IMR-90 (cell line): ENCODE measurements around the gene SIX2. TPM values are rescaled to one million over a fixed set of nuclear protein-coding genes. Genes with fewer than 3 reads are reported as not detected.

ENCODE experiments used
- ATAC-seq: fragments of 200-7000 bp; cut with Tn5 transposase; 2 replicates; pipeline ENCODE4 v1.9.1; 2020; ENCODE audit warnings: low read depth, mild to moderate bottlenecking, moderate library complexity
- BruUV-seq: library from RNA; stranded (reverse); fragments of 400-500 nt; replicated peaks from 2 replicates; lab custom pipeline; 2021; lab: Mats Ljungman, UMichigan
- CTCF ChIA-PET: fragments of 300-600 bp; formaldehyde crosslinking; extraction: SDS; loops from one replicate; lab custom pipeline; 2021; ENCODE audit warnings: antibody characterized with exemption; lab: Yijun Ruan, JAX
- POLR2A ChIA-PET: fragments of 300-600 bp; sonication (Branson Sonifier 250); formaldehyde crosslinking; loops from one replicate; lab custom pipeline; 2022; ENCODE audit warnings: antibody characterized with exemption; ENCODE audit not compliant: unreplicated experiment; lab: Charles Lee
- DNase-seq: peaks from one replicate; pipeline ENCODE4 v3.0.0; 2013
- H2AFZ ChIP-seq: replicated peaks from 2 replicates; pipeline ENCODE3; 2013; ENCODE audit warnings: low read length, mild to moderate bottlenecking; ENCODE audit not compliant: poor library complexity
- H2AK5ac ChIP-seq: 2 replicates; pipeline ENCODE4 v1.6.1; 2013; ENCODE audit warnings: low read depth, low read length, inconsistent platforms
- H2AK9ac ChIP-seq: replicated peaks from 2 replicates; pipeline ENCODE3; 2013; ENCODE audit warnings: mild to moderate bottlenecking, low read depth, low read length, moderate library complexity; ENCODE audit not compliant: poor library complexity
- H2BK120ac ChIP-seq: 2 replicates; pipeline ENCODE4 v1.6.1; 2013; ENCODE audit warnings: low read depth, low read length, inconsistent platforms
- H2BK15ac ChIP-seq: 3 replicates; pipeline ENCODE4 v1.6.1; 2013; ENCODE audit warnings: low read depth, low read length, inconsistent platforms
- H2BK20ac ChIP-seq: 2 replicates; pipeline ENCODE4 v1.6.1; 2013; ENCODE audit warnings: low read depth, mild to moderate bottlenecking, inconsistent platforms, low read length, moderate library complexity
- H2BK5ac ChIP-seq: 2 replicates; pipeline ENCODE4 v1.6.1; 2013; ENCODE audit warnings: mild to moderate bottlenecking, low read depth, low read length, inconsistent platforms; ENCODE audit not compliant: poor library complexity, severe bottlenecking
- H3K14ac ChIP-seq: replicated peaks from 2 replicates; pipeline ENCODE4 v1.6.1; 2013; ENCODE audit warnings: low read depth, low read length, inconsistent platforms
- H3K18ac ChIP-seq: 2 replicates; pipeline ENCODE4 v1.6.1; 2013; ENCODE audit warnings: low read depth, low read length, control low read depth
- H3K23ac ChIP-seq: 2 replicates; pipeline ENCODE4 v1.6.1; 2013; ENCODE audit warnings: low read depth, low read length, inconsistent platforms
- H3K27ac ChIP-seq: 2 replicates; pipeline ENCODE4 v1.5.1; 2013; ENCODE audit warnings: mild to moderate bottlenecking, control low read depth, low read length; ENCODE audit not compliant: insufficient read depth
- H3K27me3 ChIP-seq: 2 replicates; pipeline ENCODE4 v1.6.1; 2013; ENCODE audit warnings: low read length; ENCODE audit not compliant: control insufficient read depth, insufficient read depth
- H3K36me3 ChIP-seq: 2 replicates; pipeline ENCODE4 v1.6.1; 2013; ENCODE audit warnings: low read length, mixed read lengths; ENCODE audit not compliant: control insufficient read depth, insufficient read depth
- H3K4ac ChIP-seq: 2 replicates; pipeline ENCODE4 v1.6.1; 2013; ENCODE audit warnings: low read depth, low read length, inconsistent platforms
- H3K4me1 ChIP-seq: 2 replicates; pipeline ENCODE4 v1.6.1; 2013; ENCODE audit warnings: low read length, mixed read lengths; ENCODE audit not compliant: control insufficient read depth, insufficient read depth
- H3K4me2 ChIP-seq: 2 replicates; pipeline ENCODE4 v1.6.1; 2013; ENCODE audit warnings: low read depth, mild to moderate bottlenecking, control low read depth, low read length, moderate library complexity
- H3K4me3 ChIP-seq: 2 replicates; pipeline ENCODE4 v1.5.1; 2013; ENCODE audit warnings: low read depth, mild to moderate bottlenecking, control low read depth, low read length, moderate library complexity; ENCODE audit not compliant: insufficient read depth
- H3K56ac ChIP-seq: 2 replicates; pipeline ENCODE4 v1.6.1; 2013; ENCODE audit warnings: low read length, inconsistent platforms; ENCODE audit not compliant: insufficient read depth; ENCODE audit errors: extremely low read depth
- H3K79me1 ChIP-seq, 2 experiments: 2 replicates each; pipeline ENCODE4 v1.6.1; 2013; ENCODE audit warnings: low read length in 2 of 2, inconsistent platforms in 1 of 2, low read depth in 1 of 2
- H3K9ac ChIP-seq: 2 replicates; pipeline ENCODE4 v1.6.1; 2013; ENCODE audit warnings: low read depth, low read length, control low read depth
- H3K9me1 ChIP-seq: 2 replicates; pipeline ENCODE4 v1.6.1; 2013; ENCODE audit warnings: low read length, inconsistent platforms; ENCODE audit not compliant: insufficient read depth
- H3K9me3 ChIP-seq: 2 replicates; pipeline ENCODE4 v1.6.1; 2013; ENCODE audit warnings: low read length; ENCODE audit not compliant: control insufficient read depth, insufficient read depth
- H4K20me1 ChIP-seq: 2 replicates; pipeline ENCODE4 v1.6.1; 2013; ENCODE audit warnings: low read length, inconsistent platforms; ENCODE audit not compliant: insufficient read depth
- H4K5ac ChIP-seq: 2 replicates; pipeline ENCODE4 v1.6.1; 2013; ENCODE audit warnings: mild to moderate bottlenecking, low read depth, low read length, control low read depth
- H4K8ac ChIP-seq, 2 experiments: 2 replicates each; pipeline ENCODE4 v1.6.1; 2013; ENCODE audit warnings: low read depth in 2 of 2, low read length in 2 of 2, control low read depth in 1 of 2, inconsistent platforms in 1 of 2
- H4K91ac ChIP-seq: 2 replicates; pipeline ENCODE4 v1.6.1; 2013; ENCODE audit warnings: low read depth, low read length, inconsistent platforms; ENCODE audit not compliant: insufficient read depth
- CEBPB ChIP-seq: IDR thresholded peaks from 2 replicates; pipeline ENCODE4 v1.6.1; 2012; ENCODE audit warnings: low read depth, low read length, improper control_type of control experiment
- FOS ChIP-seq: fragments of 150-350 bp; IDR thresholded peaks from 2 replicates; pipeline ENCODE4 v1.6.1; 2016; ENCODE audit warnings: low read depth, low read length
- MXI1 ChIP-seq: IDR thresholded peaks from 2 replicates; pipeline ENCODE4 v1.6.1; 2012; ENCODE audit warnings: low read depth, mild to moderate bottlenecking, low read length, moderate library complexity, borderline replicate concordance
- NFE2L2 ChIP-seq: fragments of 150-350 bp; IDR thresholded peaks from 2 replicates; pipeline ENCODE4 v1.6.1; 2016; ENCODE audit warnings: low read depth, mild to moderate bottlenecking, low read length
- RCOR1 ChIP-seq: IDR thresholded peaks from 2 replicates; pipeline ENCODE4 v1.6.1; 2012; ENCODE audit warnings: mild to moderate bottlenecking, low read length, improper control_type of control experiment; ENCODE audit not compliant: insufficient replicate concordance
- SMC3 ChIP-seq: fragments of 150-350 bp; IDR thresholded peaks from 2 replicates; pipeline ENCODE4 v1.6.1; 2016; ENCODE audit warnings: low read depth, mild to moderate bottlenecking, antibody characterized with exemption, low read length, moderate library complexity
- WGBS, 2 experiments: methylation state at CpG; one replicate each; pipeline versions ENCODE4 v1.1.5 to v1.1.7; 2013; ENCODE audit warnings: missing lambda C conversion rate in 2 of 2; ENCODE audit not compliant: insufficient read length in 1 of 2; ENCODE audit errors: extremely low coverage in 2 of 2; 5-methylcytosine and 5-hydroxymethylcytosine counted together
- dilution Hi-C: fragments of 300-500 bp; cut with HindIII; formaldehyde crosslinking; loops from one replicate; pipeline ENCODE4 v1.14.3; 2018; ENCODE audit warnings: low sequenced_read_pairs; ENCODE audit not compliant: unreplicated experiment
- in situ Hi-C: fragments of 300-500 bp; cut with MboI; formaldehyde crosslinking; loops from 3 replicates; pipeline ENCODE4 v1.14.3; 2019; ENCODE audit warnings: low sequenced_read_pairs, inconsistent platforms, mixed read lengths
- intact Hi-C: fragments of 100-400 bp; cut with micrococcal nuclease; formaldehyde crosslinking; loops from 2 replicates; pipeline ENCODE4 v1.10.0; 2022
- polyA plus RNA-seq, 3 experiments: library from polyadenylated mRNA; depleted of rRNA; stranded (reverse); fragments of >200 nt; gene quantifications; 2 replicates each; pipeline ENCODE4 v1.2.3, GENCODE V29; 2012; ENCODE audit warnings: low replicate concordance in 1 of 3
- total RNA-seq: library from RNA; depleted of rRNA; stranded (reverse); fragments of >200 nt; gene quantifications from 2 replicates; pipeline ENCODE4 v1.2.3, GENCODE V29; 2012
- TF ChIP-seq, protein P1 (sequence below): fragments of 150-350 bp; IDR thresholded peaks from 2 replicates; pipeline ENCODE4 v1.6.1; 2017; ENCODE audit warnings: mild to moderate bottlenecking, antibody characterized with exemption, low read length, low read depth
- TF ChIP-seq, protein P2 (sequence below): conservative IDR thresholded peaks from 2 replicates; pipeline ENCODE4 v1.5.1; 2012; ENCODE audit warnings: mild to moderate bottlenecking, low read depth, low read length, improper control_type of control experiment

The SIX2 gene
- total and polyA plus RNA-seq, 2 of the 4 experiments (the other 2 are of a cell fraction) = not detected

DNA sequence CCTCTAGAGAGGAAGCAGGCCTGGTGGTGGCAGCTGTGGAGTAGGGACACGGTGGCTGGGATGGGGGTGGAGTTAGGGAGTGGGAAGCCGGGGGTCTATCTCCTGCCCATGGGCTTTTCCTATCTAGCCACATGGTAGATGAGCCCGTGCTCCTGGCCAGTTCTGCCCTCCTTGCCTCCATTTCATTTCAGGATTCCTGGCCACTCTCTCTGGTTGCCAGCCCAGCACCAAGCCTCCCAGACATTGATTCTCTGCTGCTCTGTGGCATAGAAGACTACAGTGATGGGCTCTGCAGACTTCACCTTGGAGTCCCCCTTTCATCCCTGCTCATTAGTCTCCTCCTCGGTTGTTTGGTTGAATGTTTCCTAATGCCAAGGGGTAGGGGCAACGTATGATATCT, 48.4 kb downstream of the SIX2 start:
- Histone ChIP-seq H4K5ac (no peak overlapping the region), H3K23ac (no peak overlapping the region), H2AK5ac (no peak overlapping the region), H2BK5ac (no peak overlapping the region), H3K36me3 (no peaks in the 10 kb centered on the region), H3K9me1 (peaks cover 6% of the 10 kb centered on the region; the same call in 1 of the 2 replicates), H2BK120ac (no peak overlapping the region), H4K91ac (no peak overlapping the region), H4K20me1 (peaks cover 5% of the 10 kb centered on the region), H3K9ac (no peak overlapping the region), H3K9me3 (no peaks in the 10 kb centered on the region), H3K14ac (no peak overlapping the region), H2BK20ac (no peak overlapping the region), H3K4ac (no peak overlapping the region), H3K4me1 (no peaks in the 10 kb centered on the region), H2AFZ (no peak overlapping the region), H3K27ac (no peak overlapping the region), H3K79me1 (no peaks in the 10 kb centered on the region), H3K4me3 (no peak overlapping the region), H2BK15ac (no peak overlapping the region), H2AK9ac (no peak overlapping the region), H3K27me3 (peaks cover 34% of the 10 kb centered on the region), H4K8ac (no peak overlapping the region), H3K56ac (no peak overlapping the region), H3K18ac (no peak overlapping the region), H3K4me2 (no peak overlapping the region)
- no CpG with 5 or more reads among the region's 5 CpGs for WGBS, 2 experiments
- ATAC-seq = no peak
- no TSS peak for BruUV-seq
- ChIA-PET POLR2A (no interaction called here), CTCF (no interaction called here)
- dilution Hi-C loops (no loop called here), intact Hi-C loops (no loop called here), in situ Hi-C loops (loop anchor here (10.0 to 25.0 kb wide), 2 partner anchors 474 to 916 kb away; no protein-coding TSS in a partner anchor)
- TF ChIP-seq, protein P1, sequence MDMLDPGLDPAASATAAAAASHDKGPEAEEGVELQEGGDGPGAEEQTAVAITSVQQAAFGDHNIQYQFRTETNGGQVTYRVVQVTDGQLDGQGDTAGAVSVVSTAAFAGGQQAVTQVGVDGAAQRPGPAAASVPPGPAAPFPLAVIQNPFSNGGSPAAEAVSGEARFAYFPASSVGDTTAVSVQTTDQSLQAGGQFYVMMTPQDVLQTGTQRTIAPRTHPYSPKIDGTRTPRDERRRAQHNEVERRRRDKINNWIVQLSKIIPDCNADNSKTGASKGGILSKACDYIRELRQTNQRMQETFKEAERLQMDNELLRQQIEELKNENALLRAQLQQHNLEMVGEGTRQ = no peak
- TF ChIP-seq, protein P2, sequence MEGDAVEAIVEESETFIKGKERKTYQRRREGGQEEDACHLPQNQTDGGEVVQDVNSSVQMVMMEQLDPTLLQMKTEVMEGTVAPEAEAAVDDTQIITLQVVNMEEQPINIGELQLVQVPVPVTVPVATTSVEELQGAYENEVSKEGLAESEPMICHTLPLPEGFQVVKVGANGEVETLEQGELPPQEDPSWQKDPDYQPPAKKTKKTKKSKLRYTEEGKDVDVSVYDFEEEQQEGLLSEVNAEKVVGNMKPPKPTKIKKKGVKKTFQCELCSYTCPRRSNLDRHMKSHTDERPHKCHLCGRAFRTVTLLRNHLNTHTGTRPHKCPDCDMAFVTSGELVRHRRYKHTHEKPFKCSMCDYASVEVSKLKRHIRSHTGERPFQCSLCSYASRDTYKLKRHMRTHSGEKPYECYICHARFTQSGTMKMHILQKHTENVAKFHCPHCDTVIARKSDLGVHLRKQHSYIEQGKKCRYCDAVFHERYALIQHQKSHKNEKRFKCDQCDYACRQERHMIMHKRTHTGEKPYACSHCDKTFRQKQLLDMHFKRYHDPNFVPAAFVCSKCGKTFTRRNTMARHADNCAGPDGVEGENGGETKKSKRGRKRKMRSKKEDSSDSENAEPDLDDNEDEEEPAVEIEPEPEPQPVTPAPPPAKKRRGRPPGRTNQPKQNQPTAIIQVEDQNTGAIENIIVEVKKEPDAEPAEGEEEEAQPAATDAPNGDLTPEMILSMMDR = no peak
- TF ChIP-seq NFE2L2 (no peak), MXI1 (no peak), SMC3 (no peak), FOS (no peak), CEBPB (no peak), RCOR1 (no peak)
- DNase-seq = no peak
